Spinal cord (tissue), 10 donors: ENCODE data around the gene CDKL4. TPM values are rescaled to one million over a fixed set of nuclear protein-coding genes. Genes with fewer than 3 reads are reported as not detected.
A peak's percentile ranks its signal among the peaks of the same experiment; 100 is the strongest.
"Not testable (repeated sequence)": the region's sequence is repeated elsewhere in the genome, so short reads cannot be mapped to it uniquely, and the experiment has no call there.

Experiments used
- DNase-seq, 6 donors: peaks; one replicate each; pipeline versions ENCODE4 v3.0.0 to v3.0.0-alpha.2; 2013 to 2015; ENCODE audit warnings: low spot score in 6 of 6, low read depth in 4 of 6
- H3K27ac ChIP-seq: one replicate; pipeline ENCODE4 v1.5.1; 2013; ENCODE audit warnings: low read depth, low read length, control low read depth
- H3K27me3 ChIP-seq: one replicate; pipeline ENCODE4 v1.6.1; 2013; ENCODE audit warnings: low read length; ENCODE audit not compliant: control insufficient read depth, insufficient read depth
- H3K36me3 ChIP-seq: one replicate; pipeline ENCODE4 v1.6.1; 2013; ENCODE audit warnings: low read length; ENCODE audit not compliant: control insufficient read depth, insufficient read depth
- H3K4me1 ChIP-seq: one replicate; pipeline ENCODE4 v1.6.1; 2013; ENCODE audit warnings: low read length; ENCODE audit not compliant: control insufficient read depth, insufficient read depth
- H3K4me3 ChIP-seq: one replicate; pipeline ENCODE4 v1.5.1; 2013; ENCODE audit warnings: low read depth, low read length, control low read depth
- H3K9me3 ChIP-seq: one replicate; pipeline ENCODE4 v1.6.1; 2013; ENCODE audit warnings: low read length; ENCODE audit not compliant: control insufficient read depth, insufficient read depth
- whole genome bisulfite sequencing: methylation state at CpG from one replicate; pipeline ENCODE4 v1.1.5; 2013; ENCODE audit warnings: missing lambda C conversion rate; ENCODE audit not compliant: insufficient coverage; 5-methylcytosine and 5-hydroxymethylcytosine counted together
- polyA plus RNA-seq, 2 donors: library from polyadenylated mRNA; unstranded; fragments of 120-200 nt; gene quantifications; one replicate each; pipeline ENCODE4 v1.2.1, GENCODE V29; 2013; ENCODE audit not compliant: insufficient read length in 2 of 2
- total RNA-seq, 2 donors: library from RNA; depleted of rRNA in 1 of 2; stranded (reverse); fragments of 120-200 nt in 1 of 2; fragments of >200 nt in 1 of 2; gene quantifications; one replicate each; pipeline versions ENCODE4 v1.2.3 to v1.2.4, GENCODE V29; 2013 to 2014
- donor health status: healthy.

The CDKL4 gene
- total and polyA plus RNA-seq, 4 donors = 1.2 to 9.1 (median 2.5) TPM

DNA sequence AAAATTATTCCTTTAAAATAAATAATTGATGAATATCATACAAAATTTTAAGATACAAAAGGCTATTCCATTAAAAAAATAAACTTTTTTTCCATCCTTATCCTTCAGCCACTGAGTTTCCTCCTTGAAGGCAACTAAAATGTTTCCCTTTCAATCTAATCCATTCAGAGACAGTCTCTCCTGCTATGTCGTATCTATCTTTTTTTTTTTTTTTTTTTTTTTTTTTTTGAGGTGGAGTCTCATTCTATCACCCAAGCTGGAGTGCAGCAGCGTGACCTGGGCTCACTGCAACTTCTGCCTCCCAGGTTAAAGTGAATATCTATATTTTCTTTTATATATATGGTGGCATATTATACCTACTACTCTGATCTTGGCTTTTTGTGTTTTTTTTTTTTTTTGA is 91.3 kb downstream of the CDKL4 start:
- WGBS = no CpG with 5 or more reads among the region's 2 CpGs
- Histone ChIP-seq H3K9me3 (no peaks in the 10 kb centered on the region), H3K27ac (no peak overlapping the region), H3K27me3 (no peaks in the 10 kb centered on the region), H3K36me3 (no peaks in the 10 kb centered on the region), H3K4me1 (no peaks in the 10 kb centered on the region), H3K4me3 (no peak overlapping the region)
- no peak for DNase-seq

DNA sequence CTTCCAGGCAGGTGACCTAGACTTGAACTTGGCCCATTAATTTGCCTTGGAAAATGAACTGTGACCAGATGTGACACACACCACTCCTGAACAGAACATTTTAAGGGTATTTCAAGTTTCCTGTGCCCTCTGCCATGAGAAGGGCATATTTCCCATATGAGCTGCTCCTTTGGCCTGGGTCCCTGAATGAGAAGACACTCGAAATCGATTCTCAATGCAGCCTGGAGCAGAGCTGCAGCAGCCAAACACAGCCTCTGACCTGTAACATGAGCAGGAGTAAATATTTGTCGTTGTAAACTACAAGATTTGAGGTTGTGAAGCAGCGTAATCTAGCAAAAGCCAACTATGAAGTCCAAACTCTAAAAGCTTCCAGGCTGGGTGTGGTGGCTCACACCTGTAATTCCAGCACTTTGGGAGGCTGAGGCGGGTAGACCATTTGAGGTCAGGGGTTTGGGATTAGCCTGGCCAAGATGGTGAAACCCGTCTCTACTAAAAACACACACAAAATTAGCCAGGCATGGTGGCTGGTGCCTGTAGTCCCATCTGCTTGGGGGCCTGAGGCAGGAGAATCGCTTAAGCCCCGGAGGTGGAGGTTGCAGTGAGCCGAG is 92.8 kb downstream of the CDKL4 start:
- WGBS = 65% methylated on average over 4 of the region's 9 CpGs
- no peak overlapping the region for H3K27ac ChIP-seq
- DNase-seq = no peak

DNA sequence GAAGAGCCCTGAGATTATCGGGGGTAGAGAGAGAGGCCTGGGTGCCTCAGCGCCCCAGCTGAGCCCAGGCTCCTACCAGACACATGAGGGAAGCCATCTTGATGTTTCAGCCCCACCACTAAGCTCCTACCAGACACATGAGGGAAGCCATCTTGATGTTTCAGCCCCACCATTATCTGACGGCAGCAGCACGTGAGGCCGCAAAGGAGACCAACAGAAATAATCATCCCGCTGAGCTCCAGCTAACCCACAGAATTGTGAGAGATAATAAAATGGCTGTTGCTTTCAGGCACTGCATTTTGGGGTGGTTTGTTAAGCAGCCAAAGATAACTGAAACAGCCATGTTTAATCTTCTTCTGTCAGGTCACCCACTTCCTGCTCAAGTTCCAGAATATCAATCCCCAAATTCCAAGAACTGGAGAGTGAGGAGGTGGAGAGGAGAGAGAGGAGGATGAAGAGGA is 93.6 kb downstream of the CDKL4 start:
- 100% methylated on average over 1 of the region's 6 CpGs for WGBS
- Histone ChIP-seq H3K4me3 (no peak overlapping the region), H3K36me3 (no peaks in the 10 kb centered on the region), H3K27ac (no peak overlapping the region), H3K9me3 (no peaks in the 10 kb centered on the region), H3K27me3 (no peaks in the 10 kb centered on the region), H3K4me1 (no peaks in the 10 kb centered on the region)
- no peak for DNase-seq

More for the DNA sequence above, 92.8 kb downstream of the CDKL4 start:
- H3K36me3 ChIP-seq = no peaks in the 10 kb centered on the region
- H3K4me1 ChIP-seq = no peaks in the 10 kb centered on the region
- H3K4me3 ChIP-seq = no peak overlapping the region
- no peaks in the 10 kb centered on the region for H3K9me3 ChIP-seq
- no peaks in the 10 kb centered on the region for H3K27me3 ChIP-seq

DNA sequence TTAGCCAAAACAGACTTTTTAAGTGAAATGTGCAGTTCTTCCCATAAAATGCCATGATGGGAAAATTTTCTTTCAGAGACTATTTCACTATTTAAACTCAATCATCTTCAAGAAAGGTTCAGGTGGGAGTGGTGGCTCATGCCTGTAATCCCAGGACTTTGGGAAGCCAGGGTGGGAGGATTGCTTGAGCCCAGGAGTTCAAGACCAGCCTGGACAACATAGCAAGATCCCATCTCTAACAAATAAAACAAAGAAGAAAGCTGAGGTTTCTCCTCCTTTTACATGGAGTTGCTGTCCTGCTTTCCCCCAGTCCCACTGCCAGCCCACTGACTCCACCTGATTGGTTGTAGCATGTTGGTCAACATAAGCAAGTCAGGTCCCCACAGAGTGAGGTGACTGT is 97.1 kb downstream of the CDKL4 start:
- H3K27ac ChIP-seq = no peak overlapping the region
- no peaks in the 10 kb centered on the region for H3K36me3 ChIP-seq
- no peaks in the 10 kb centered on the region for H3K4me1 ChIP-seq
- no peaks in the 10 kb centered on the region for H3K27me3 ChIP-seq
- no peak overlapping the region for H3K4me3 ChIP-seq
- H3K9me3 ChIP-seq = no peaks in the 10 kb centered on the region
- DNase-seq = no peak

DNA sequence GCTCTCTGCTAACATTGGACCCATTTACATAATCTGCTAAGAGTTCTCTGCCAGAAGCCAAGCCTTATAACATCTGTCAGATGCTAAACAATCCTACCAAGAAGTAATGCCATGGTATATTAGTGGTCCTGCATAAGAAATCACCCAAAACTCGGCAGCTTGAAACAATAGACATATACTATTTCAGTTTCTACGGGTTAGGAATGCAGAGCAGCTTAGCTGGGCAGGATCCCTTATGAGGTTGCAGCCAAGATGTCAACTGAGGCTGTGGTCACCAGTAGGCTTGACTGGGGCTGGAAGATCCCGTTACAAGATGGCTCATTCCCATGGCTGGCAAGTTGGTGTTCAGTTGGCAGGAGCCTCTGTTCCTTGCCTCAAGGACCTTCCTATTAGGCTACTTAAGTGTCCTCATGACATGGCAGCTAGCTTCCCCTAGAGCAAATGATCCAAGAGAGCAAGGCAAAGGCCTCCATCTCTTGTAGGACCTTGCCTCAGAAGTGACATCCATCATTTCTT is 97.8 kb downstream of the CDKL4 start:
- no peak for DNase-seq
- H3K9me3 ChIP-seq = no peaks in the 10 kb centered on the region
- H3K27ac ChIP-seq = no peak overlapping the region
- 100% methylated on average over 3 of the region's 3 CpGs for WGBS
- no peaks in the 10 kb centered on the region for H3K4me1 ChIP-seq
- H3K4me3 ChIP-seq = no peak overlapping the region
- H3K36me3 ChIP-seq = no peaks in the 10 kb centered on the region
- H3K27me3 ChIP-seq = no peaks in the 10 kb centered on the region

DNA sequence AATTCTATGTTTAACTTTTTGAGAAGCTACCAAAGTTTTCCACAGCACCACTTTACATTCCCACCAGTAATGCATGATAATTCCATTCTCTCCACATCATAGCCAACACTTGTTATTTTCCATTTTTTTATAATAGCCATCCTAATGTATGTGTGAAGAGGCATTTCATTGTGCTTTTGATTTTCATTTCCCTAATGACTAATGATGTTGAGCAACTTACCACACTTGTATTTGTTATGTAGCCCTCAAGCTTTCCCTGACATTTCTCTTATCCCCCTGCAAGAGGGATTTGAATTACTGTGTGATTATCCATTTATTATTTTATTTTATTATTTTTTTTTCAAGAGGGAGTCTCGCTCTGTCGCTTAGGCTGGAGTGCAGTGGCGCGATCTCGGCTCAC is 99.4 kb downstream of the CDKL4 start:
- Histone ChIP-seq H3K27me3 (no peaks in the 10 kb centered on the region), H3K9me3 (no peaks in the 10 kb centered on the region), H3K4me3 (no peak overlapping the region), H3K4me1 (no peaks in the 10 kb centered on the region), H3K27ac (no peak overlapping the region), H3K36me3 (no peaks in the 10 kb centered on the region)
- no CpG with 5 or more reads among the region's 5 CpGs for WGBS
- no peak for DNase-seq

DNA sequence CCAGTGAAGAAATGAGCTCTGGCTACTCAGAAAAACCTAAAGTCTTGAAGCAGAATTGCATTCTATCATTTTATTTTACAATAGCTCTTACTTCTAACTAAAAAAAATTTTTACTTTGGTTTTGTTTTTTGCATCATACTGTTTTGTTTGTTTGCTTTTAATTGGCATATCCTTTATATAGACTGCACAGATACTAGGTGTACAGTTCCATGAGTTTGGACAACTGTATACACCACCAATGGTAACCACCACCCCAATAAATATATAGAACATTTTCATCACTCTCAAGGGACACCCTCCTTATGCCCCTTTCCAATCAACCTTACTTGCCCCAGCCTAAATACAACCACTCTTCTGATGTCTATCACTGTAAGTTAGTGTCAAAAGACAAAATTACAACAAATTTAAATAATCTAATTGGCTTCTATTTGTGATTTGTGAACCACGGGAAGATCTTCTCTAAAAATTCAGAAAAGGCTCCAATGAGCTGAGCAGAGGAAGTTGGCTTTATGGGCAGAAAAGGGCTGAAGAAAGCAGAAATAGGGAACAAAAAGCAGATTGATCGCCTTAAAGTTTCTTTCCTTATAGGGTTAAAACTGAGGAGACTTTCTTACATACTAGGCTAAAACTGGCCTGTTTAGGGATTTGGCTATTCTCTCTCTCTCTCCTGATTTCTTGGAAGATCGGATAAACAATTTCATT is 100.7 kb downstream of the CDKL4 start:
- no CpG with 5 or more reads among the region's 3 CpGs for WGBS
- no peak overlapping the region for H3K27ac ChIP-seq

DNA sequence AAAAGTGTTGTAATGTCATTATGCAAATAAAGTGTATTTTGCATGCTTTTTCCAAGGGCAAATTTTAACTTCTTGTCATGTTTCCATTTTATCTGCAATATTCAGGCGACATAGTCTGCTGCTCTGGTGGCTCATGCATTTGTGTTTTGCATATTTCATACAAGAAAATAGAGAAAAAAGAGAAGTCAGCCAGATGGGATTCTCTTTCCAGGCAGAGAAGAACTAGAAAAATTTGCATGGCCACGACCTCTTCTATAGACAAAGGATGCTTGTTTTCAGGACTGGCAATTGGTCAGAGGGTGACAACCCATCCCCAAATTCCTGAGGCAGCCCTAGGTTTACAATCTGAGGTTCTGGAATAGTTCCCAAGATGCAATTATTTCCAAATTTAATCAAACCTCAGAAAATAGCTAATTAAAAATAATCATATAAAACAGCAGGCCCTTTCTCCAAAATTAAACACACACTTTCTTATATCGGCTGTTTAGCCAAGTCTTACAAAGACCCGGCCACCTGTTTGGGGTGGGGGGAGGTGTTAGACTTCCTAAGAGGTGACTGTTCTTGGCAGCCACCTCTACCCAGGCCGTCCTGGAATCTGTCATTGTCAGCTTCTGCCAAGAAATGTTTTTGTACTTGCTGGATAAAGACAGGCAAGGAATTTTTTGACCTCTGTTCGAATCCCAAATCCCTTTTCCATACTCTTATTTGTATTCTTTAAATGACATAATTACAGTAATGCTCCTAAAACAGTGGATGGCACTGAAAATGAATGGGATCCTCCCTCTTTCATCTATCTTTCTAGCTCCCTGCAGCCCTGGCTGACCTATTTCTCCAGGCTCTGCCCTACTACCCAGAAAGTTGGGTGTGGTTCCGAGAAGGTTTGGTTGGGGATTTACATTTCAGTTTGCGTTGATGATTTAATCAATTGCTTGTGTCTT is 102.2 kb downstream of the CDKL4 start:
- 0% methylated on average over 1 of the region's 8 CpGs for WGBS
- Histone ChIP-seq H3K27me3 (no peaks in the 10 kb centered on the region), H3K9me3 (no peaks in the 10 kb centered on the region), H3K36me3 (no peaks in the 10 kb centered on the region), H3K4me3 (no peak overlapping the region), H3K27ac (no peak overlapping the region), H3K4me1 (no peaks in the 10 kb centered on the region)
- peak in 2 of 6 donors; percentile 52 to 88 for DNase-seq

More for the DNA sequence above, 100.7 kb downstream of the CDKL4 start:
- Histone ChIP-seq H3K4me3 (no peak overlapping the region), H3K9me3 (no peaks in the 10 kb centered on the region), H3K4me1 (no peaks in the 10 kb centered on the region), H3K27me3 (no peaks in the 10 kb centered on the region), H3K36me3 (no peaks in the 10 kb centered on the region)
- DNase-seq = no peak

DNA sequence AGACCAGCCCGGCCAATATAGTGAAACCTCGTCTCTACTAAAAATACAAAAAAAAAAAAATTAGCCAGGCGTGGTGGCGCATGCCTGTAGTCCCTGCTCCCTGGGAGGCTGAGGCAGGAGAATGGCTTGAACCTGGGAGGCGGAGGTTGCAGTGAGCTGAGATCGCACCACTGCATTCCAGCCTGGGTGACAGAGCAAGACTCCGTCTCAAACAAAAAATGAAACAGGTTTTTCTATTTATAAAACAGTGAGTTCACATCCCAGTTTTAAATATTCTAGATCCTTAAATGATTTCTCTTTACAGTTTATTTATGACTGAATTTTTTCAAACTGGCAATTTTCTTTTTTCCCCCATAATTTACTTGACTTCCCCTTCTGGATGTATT is 102.8 kb downstream of the CDKL4 start:
- not testable (repeated sequence) for DNase-seq, H3K36me3 ChIP-seq, H3K4me1 ChIP-seq, H3K9me3 ChIP-seq, H3K4me3 ChIP-seq, H3K27ac ChIP-seq, H3K27me3 ChIP-seq
- no CpG with 5 or more reads among the region's 7 CpGs for WGBS
